T-helper 9 cell (primary cell): ENCODE data around the gene UCN2.

Experiments used
- DNase-seq: peaks from one replicate; pipeline ENCODE4 v3.0.0-alpha.2; 2020
- total RNA-seq, 2 donors: gene quantifications; one replicate each; lab custom pipeline; 2026; lab: John Stamatoyannopoulos, UW

The UCN2 gene
- total RNA-seq: 0 to 0.07 reads per million in 2 donors

- no peak for DNase-seq
Measured at GRCh38 chr3:48563382-48563918, at the start of gene UCN2. Gene UCN2, minus strand, starts transcription at chr3:48563781. Its CDS starts 657 bp downstream, at chr3:48563124.

- no peak for DNase-seq
Measured at GRCh38 chr3:48612309-48612708, 48.7 kb upstream of the UCN2 start.

DNA sequence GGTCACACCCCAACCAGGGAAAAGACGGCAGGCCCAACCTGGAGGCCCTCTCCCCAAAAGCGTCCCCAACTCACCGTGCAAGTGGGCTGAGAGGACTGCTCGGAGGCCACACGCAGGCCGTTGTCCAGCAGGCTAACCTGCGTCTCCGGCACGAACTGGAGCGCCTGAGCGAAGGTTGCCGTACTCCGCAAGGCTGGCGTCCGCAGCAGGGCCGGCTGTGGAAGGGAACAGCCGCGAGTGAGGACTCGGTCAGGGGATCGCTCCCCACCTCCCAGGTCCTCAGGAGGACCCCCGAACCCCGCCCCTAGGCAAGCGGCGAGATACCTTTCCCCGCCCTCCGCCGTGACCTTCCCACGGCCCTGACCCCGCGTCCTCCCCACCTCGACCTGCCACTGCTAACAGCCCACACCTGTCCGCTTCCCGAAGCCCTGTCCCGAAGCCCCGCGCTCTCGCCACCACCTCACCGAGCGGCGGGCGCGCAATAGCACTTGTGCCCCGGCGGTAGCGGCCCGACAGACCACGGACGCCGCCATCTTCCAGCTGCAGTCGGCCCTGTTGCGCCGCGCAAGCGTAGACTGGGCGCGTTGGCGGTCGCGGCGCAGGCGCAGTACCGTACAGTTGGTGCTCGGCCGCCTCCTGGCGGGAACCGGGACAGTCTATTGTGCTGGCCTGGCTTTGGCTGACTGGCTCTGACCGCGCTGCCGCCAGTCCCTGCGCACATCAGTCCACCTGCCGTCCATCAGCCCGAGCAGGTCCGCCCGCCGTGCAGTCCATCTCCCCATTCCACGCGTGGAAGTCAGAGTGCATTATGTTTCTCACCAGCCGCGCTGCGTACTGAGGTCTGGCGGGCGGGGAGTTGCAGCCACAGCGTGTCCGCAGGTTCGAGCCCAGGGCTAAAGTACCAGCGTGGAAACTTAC, 45.8 kb upstream of the UCN2 start, which contains the start of gene UQCRC1:
Gene UQCRC1 (minus strand): TSS at position 559 of the 918 bp plus-strand sequence. CDS start 26 bp downstream, at position 533.
- peak; percentile 88 for DNase-seq

DNA sequence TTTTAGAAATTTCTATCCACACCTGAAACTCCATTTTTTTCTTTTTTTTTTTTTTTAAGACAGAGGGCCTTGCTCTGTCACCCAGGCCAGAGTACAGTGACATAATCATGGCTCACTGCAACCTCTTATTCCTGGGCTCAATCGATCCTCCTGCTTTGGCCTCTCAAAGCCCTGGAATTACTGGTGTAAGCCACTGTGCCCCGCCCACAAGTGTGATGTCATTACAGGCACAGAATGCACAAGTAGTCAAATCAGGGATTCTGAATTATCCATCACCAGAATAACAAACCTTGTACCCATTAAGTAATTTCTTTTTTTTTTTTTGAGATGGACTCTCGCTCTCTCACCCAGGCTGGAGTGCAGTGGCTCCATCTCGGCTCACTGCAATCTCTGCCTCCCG, 43.9 kb upstream of the UCN2 start:
- no peak for DNase-seq

- no peak for DNase-seq
Measured at GRCh38 chr3:48601622-48601994, 38.0 kb upstream of the UCN2 start.

DNA sequence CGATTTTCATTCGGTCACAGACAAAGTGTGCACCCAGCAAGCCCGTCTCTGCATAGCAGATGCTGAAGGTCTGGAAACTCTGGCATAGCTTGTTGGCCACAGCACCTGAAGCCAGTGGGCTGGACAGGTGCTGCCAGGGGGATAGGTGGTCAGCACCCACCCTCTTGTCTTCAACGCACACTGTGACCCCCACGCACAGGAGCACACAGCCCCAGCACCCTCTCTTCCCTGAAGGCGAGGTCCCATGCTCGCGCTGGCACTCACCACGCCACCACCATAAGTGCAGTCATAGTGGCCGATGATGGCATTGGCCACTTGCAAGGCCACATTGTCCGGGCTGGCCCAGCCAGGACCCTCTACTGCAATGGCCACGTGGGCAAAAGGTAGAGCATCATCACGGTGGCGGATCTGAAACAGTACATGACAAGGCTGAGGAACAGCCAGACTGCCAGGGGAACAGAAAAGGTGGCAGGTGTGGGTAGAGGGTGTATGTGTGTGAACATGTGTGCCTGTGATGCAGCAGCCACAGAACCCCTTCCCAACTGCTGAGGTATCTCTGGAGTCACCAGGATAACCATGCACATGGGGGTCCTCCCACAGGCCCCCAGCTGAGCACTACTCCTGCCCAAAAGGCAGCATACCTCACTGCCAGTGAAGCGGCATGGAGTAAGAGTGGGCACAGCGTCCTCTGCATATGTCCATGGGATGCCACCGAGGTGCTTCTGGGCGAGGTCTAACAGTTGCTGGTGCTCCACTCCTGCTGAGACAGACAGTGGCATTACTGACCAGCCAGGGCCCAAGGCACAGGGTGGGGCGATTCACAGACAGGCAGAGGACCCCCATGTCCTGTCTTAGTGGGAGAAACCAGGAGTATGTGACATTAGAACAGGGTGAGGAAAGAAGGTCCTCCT, 37.4 kb upstream of the UCN2 start:
- DNase-seq: no peak

GRCh38 chr3:48599509-48600285, 36.1 kb upstream of the UCN2 start:
- no peak for DNase-seq

GRCh38 chr3:48599077-48599501, 35.5 kb upstream of the UCN2 start:
- no peak for DNase-seq

DNA sequence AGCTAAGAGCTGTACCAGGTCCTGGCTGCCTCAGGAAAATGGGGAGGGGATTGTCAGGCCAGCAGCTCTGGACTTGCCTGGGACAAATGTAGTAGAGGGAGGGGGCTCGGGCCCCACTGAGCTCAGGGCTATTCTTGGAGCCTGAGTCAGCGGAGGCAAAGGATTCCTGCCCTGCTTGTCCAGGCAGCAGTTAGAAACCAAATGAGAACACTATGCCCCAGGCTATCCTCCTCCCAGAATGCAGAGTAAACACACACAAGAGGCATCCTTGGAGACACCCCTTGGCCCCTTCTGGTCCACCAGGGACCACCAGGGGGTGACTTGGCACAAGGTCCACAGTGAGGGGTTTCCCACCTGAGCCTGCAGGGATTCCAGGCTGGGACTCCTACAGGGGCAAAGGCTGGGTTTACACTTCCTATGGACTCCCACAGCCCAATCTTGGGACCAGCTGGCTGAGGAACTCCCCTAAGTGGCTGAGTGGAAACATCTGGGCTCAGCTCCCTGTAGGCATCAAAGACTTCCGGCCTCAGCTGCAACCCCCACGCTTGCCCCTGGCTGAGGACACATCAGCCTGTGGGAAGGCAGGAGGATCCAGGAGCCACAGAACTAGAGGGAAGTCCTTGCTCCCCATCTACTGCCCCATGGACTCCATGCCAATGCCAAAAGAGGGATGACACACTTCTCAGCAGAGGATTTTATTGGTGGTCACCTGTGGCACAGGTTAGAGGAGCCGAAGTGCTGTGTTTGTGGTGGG, 34.9 kb upstream of the UCN2 start:
- DNase-seq: no peak

DNA sequence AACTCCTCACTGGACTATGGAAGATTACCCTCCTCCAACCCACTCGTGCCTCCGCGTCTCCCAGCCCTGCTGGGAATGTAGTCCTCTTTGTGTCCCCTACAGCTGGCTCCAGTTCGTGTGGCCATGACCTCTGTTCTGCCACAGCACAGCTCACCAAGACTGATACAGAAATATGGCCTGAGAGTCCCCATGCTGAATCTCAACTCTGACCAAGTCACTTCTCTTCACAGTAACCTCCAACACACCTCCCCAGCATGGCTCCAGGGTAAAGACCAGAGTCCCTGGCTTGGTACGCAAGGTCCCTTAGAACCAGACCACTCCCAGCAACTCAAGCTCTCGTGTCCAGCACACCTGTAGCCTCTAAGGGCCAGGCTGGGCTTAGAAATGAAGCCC, 33.8 kb upstream of the UCN2 start:
- no peak for DNase-seq

GRCh38 chr3:48596676-48597407, 33.3 kb upstream of the UCN2 start:
- no peak for DNase-seq

DNA sequence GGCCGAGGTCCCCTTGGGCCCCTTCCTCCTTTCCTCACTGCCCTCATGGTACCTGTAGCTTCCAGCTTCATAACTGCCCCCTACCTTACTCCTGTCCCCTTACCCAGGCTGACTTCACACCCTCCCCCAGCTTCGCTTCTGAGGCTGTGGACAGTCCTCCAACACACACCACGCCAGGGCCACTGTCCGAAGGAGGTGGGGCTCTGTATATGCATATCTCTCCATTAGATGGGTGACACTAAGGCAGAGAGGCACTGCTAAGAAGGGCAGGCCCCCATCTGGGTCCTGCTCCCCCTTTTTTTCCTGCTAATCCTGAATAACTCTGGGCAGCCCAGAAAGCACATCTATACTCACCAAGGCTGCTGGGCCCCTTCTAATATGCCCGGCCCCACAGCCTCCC, 32.6 kb upstream of the UCN2 start:
- no peak for DNase-seq

- no peak for DNase-seq
Measured at GRCh38 chr3:48595526-48596121, 32.0 kb upstream of the UCN2 start.

GRCh38 chr3:48595075-48595525, 31.5 kb upstream of the UCN2 start, which contains the start of gene COL7A1:
Gene COL7A1, minus strand, starts transcription at chr3:48595329. Its CDS starts 170 bp downstream, at chr3:48595159.
- no peak for DNase-seq

GRCh38 chr3:48594417-48595049, 31.0 kb upstream of the UCN2 start:
- DNase-seq: no peak

DNA sequence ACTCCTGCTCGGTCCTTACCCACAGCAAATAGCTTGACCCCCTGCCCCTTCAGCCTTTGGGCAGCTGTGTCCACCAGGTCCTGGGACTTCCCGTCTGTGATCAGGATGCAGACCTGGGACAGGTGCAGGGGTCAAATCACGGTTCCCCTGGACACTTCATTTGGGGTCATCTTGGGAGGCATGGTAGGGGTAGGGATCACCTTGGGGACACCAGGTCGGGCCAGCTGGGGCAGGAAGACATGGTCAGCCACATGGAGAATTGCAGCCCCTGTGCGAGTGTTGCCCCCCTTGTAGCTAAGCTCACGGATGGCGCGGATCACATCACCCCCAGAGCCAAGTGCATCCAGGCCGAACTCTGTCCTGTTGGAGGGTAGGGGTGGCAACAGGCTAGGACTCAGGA, 29.8 kb upstream of the UCN2 start:
- DNase-seq: no peak

DNA sequence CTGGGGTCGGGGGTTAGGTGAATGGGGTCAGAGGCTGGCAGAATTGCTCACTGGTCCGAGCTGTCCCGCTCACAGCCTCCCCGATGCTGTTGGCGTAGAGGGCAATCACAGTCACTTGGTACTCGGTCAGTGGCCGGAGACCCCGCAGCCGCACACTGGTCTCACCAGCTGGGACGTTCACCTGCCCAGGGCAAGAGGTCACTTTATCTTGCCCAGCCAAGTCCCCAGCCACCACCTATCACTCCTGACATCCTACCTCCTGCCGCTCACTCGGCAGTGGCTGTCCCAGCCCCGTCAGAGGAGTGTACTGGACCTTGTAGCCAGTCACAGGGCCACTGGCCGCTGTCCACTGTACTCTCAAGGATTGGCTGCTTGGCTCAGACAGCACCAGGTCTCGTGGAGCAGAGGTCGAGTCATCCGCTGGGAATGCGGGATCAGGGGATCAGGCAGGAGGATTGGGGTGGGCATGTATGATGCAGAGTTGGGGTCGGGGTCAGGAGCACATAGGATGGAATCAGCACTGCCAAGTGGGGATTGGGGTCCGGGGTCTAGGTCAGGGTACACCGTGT, 29.0 kb upstream of the UCN2 start:
- no peak for DNase-seq

GRCh38 chr3:48591886-48592518, 28.4 kb upstream of the UCN2 start:
- no peak for DNase-seq

DNA sequence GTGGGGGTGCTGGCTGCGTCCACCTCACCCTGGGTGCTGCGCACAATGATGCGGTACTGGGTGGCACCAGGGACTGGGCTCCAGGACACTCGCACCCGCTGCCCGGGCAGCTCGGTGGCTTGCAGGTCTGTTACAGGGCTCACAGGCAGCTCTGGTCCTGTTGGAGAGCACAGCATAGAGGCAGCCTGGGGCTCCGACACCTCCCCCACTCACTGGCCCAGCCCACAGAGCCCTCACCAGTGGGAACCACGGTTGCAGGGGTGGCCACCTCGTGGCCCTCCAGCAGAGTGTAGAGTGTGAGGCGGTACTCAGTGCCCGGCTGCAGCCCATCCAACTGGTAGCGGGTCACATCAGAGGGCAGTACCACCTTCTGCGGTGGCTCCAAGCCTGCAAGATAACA, 27.9 kb upstream of the UCN2 start:
- DNase-seq: no peak
